ENCODE data around the gene ADAMTSL3.
"Not testable (repeated sequence)": the region's sequence is repeated elsewhere in the genome, so short reads cannot be mapped to it uniquely, and the experiment has no call there.

Gene ADAMTSL3

GRCh38 chr15:83695901-83696425 is 42.0 kb downstream of the ADAMTSL3 start:
- H3K4me1 ChIP-seq (ENCODE audit: insufficient read depth, low read length): no peaks in the 10 kb centered on the region
- no peaks in the 10 kb centered on the region for H3K9me3 ChIP-seq (ENCODE audit: low read length)
- H3K36me3 ChIP-seq (ENCODE audit: insufficient read depth, low read length): no peaks in the 10 kb centered on the region
- H2AFZ ChIP-seq (ENCODE audit: low read depth, low read length): no peak overlapping the region
- H3K4me3 ChIP-seq (ENCODE audit: low read length): no peak overlapping the region
- H3K27me3 ChIP-seq (ENCODE audit: insufficient read depth, low read length): no peaks in the 10 kb centered on the region

DNA sequence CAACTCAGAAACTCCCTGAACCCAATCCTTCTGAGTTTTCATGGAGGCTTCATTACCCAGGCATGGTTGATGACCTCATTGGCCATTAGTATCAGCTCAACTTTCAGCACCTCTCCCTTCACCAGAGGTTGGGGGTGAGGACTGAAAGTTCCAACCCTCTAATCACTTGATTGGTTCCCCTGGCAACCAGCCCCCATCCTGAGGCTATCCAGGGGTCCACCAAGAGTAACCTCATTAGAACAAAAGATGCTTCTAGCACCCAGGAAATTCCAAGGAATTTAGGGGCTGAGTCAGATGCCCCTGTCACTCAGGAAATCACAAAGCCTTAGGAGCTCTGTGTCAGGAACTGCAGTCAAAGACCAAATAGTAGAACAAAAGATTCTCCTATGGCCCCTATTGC is 43.8 kb downstream of the ADAMTSL3 start:
- H3K36me3 ChIP-seq (ENCODE audit: insufficient read depth, low read length): no peaks in the 10 kb centered on the region

GRCh38 chr15:83698294-83698693 is 44.4 kb downstream of the ADAMTSL3 start:
- H2AFZ ChIP-seq (ENCODE audit: low read depth, low read length): no peak overlapping the region
- no peaks in the 10 kb centered on the region for H3K36me3 ChIP-seq (ENCODE audit: insufficient read depth, low read length)
- H3K4me3 ChIP-seq (ENCODE audit: low read length): no peak overlapping the region
- H3K9me3 ChIP-seq (ENCODE audit: low read length): no peaks in the 10 kb centered on the region
- H3K4me1 ChIP-seq (ENCODE audit: insufficient read depth, low read length): no peaks in the 10 kb centered on the region
- H3K27me3 ChIP-seq (ENCODE audit: insufficient read depth, low read length): no peaks in the 10 kb centered on the region

More for the DNA sequence above, 43.8 kb downstream of the ADAMTSL3 start:
- Histone ChIP-seq H3K4me3 (ENCODE audit: low read length) (no peak overlapping the region), H3K9me3 (ENCODE audit: low read length) (no peaks in the 10 kb centered on the region), H3K27me3 (ENCODE audit: insufficient read depth, low read length) (no peaks in the 10 kb centered on the region), H3K4me1 (ENCODE audit: insufficient read depth, low read length) (no peaks in the 10 kb centered on the region), H2AFZ (ENCODE audit: low read depth, low read length) (no peak overlapping the region)

DNA sequence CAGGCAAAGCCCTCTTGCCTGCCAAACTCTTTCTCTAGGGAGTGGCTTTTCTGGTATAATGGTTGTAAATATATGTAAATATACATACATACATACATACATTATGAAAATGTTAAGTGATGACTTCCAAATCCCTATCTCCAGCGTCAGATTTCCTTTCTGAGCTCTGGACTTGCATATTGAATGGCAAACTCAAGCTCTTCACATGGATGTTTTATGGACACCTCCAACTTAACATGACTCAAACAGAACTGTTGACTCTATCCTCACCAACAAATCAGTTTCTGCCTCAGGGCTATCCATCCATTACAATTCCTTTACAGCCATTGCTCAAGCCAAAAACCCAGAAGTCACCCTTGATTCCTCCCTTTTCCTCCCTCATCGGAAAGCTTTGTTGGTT is 45.1 kb downstream of the ADAMTSL3 start:
- no peaks in the 10 kb centered on the region for H3K36me3 ChIP-seq (ENCODE audit: insufficient read depth, low read length)

DNA sequence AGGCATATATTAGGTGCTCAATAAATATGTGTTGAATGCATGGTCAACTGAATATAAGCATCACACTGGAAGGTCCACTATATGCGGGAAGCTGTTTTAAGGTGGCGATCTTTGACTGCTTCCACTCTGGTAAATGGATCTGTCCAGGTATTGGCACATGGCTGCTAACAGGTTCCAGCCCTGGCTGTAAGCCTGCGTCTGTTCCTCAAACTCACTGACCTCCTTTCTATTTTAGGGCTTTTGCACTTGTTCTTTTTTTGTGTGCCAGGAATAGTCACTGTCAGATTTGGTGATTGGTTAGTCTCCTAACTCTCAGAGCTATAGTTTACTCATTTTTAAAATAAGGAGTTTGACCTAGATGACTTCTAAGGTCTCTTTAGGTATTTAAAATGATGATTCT is 46.2 kb downstream of the ADAMTSL3 start:
- no peak overlapping the region for H2AFZ ChIP-seq (ENCODE audit: low read depth, low read length)
- no peak overlapping the region for H3K4me3 ChIP-seq (ENCODE audit: low read length)
- no peaks in the 10 kb centered on the region for H3K9me3 ChIP-seq (ENCODE audit: low read length)
- no peaks in the 10 kb centered on the region for H3K27me3 ChIP-seq (ENCODE audit: insufficient read depth, low read length)
- no peaks in the 10 kb centered on the region for H3K36me3 ChIP-seq (ENCODE audit: insufficient read depth, low read length)
- H3K4me1 ChIP-seq (ENCODE audit: insufficient read depth, low read length): no peaks in the 10 kb centered on the region

More for the DNA sequence above, 45.1 kb downstream of the ADAMTSL3 start:
- Histone ChIP-seq H3K4me1 (ENCODE audit: insufficient read depth, low read length) (no peaks in the 10 kb centered on the region), H3K27me3 (ENCODE audit: insufficient read depth, low read length) (no peaks in the 10 kb centered on the region), H2AFZ (ENCODE audit: low read depth, low read length) (no peak overlapping the region), H3K4me3 (ENCODE audit: low read length) (no peak overlapping the region), H3K9me3 (ENCODE audit: low read length) (no peaks in the 10 kb centered on the region)

- H3K36me3 ChIP-seq (ENCODE audit: insufficient read depth, low read length); H3K9me3 ChIP-seq (ENCODE audit: low read length); H3K4me3 ChIP-seq (ENCODE audit: low read length); H2AFZ ChIP-seq (ENCODE audit: low read depth, low read length); H3K27me3 ChIP-seq (ENCODE audit: insufficient read depth, low read length); H3K4me1 ChIP-seq (ENCODE audit: insufficient read depth, low read length): not testable (repeated sequence)
Measured at GRCh38 chr15:83702314-83702713, 48.4 kb downstream of the ADAMTSL3 start.

- Histone ChIP-seq H3K27me3 (ENCODE audit: insufficient read depth, low read length) (no peaks in the 10 kb centered on the region), H3K4me1 (ENCODE audit: insufficient read depth, low read length) (no peaks in the 10 kb centered on the region), H3K4me3 (ENCODE audit: low read length) (no peak overlapping the region), H3K36me3 (ENCODE audit: insufficient read depth, low read length) (no peaks in the 10 kb centered on the region), H3K9me3 (ENCODE audit: low read length) (no peaks in the 10 kb centered on the region), H2AFZ (ENCODE audit: low read depth, low read length) (no peak overlapping the region)
Measured at GRCh38 chr15:83708328-83708727, 54.4 kb downstream of the ADAMTSL3 start.

DNA sequence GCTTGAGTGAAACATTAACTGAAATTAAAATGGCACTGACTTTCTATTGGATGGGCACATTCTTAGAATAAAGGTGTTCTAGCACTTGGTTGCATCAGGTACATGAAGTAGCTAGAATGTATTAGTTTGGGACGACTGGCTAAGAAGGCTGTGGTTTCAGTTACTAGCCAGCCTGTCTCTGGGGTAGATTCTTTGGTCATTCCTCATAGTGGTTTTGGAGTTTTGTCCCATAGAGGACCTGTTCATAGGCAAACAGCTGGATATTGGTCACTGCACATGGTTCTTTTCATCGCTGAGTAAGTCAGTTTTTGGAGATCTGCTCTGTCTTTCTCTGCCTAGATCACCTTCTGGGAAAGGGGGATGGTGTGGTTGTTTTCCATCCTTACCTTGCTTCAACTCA is 55.3 kb downstream of the ADAMTSL3 start:
- no peaks in the 10 kb centered on the region for H3K4me1 ChIP-seq (ENCODE audit: insufficient read depth, low read length)
- no peaks in the 10 kb centered on the region for H3K36me3 ChIP-seq (ENCODE audit: insufficient read depth, low read length)
- H3K9me3 ChIP-seq (ENCODE audit: low read length): no peaks in the 10 kb centered on the region
- no peak overlapping the region for H2AFZ ChIP-seq (ENCODE audit: low read depth, low read length)
- H3K27me3 ChIP-seq (ENCODE audit: insufficient read depth, low read length): no peaks in the 10 kb centered on the region
- no peak overlapping the region for H3K4me3 ChIP-seq (ENCODE audit: low read length)

DNA sequence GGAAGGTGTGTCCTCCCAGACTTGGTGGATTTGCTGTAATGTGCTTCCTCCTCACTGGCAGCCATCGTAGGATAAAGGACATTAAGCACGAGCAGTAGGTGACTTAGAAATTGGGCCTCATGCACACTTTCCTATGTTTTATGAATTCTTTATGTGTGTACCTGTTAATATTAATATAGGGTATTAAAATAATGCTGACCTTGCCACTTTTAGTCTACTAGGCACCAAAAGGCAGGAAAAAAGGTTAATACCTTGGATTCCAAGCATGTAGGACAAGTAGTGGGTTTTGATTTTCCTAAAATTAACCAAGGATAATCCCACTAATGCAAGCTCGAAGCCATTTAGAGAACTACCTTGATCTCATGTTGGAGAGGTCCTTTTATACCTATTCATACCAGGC is 55.9 kb downstream of the ADAMTSL3 start:
- Histone ChIP-seq H3K9me3 (ENCODE audit: low read length) (no peaks in the 10 kb centered on the region), H3K36me3 (ENCODE audit: insufficient read depth, low read length) (no peaks in the 10 kb centered on the region), H3K4me3 (ENCODE audit: low read length) (no peak overlapping the region), H3K27me3 (ENCODE audit: insufficient read depth, low read length) (no peaks in the 10 kb centered on the region), H3K4me1 (ENCODE audit: insufficient read depth, low read length) (no peaks in the 10 kb centered on the region), H2AFZ (ENCODE audit: low read depth, low read length) (no peak overlapping the region)

DNA sequence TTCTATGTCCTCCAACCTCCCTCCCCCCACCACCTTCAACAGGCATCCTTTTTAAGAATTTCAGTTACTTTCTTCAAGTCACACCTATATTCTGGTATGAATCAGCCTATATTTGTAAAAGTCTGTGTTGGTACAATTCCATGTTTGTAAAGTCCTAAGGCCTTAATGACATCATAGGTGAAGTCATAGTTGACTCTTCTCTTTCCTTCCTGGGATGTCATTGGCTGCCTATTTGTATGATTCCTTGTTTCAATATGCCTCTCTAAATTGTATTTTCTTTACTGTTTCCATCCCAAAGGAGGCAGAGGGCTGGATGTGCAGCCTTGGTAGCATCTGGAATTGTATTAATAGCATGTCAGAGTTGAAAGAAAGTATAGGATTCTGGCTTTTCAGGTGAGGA is 56.5 kb downstream of the ADAMTSL3 start:
- Histone ChIP-seq H3K36me3 (ENCODE audit: insufficient read depth, low read length) (no peaks in the 10 kb centered on the region), H3K4me3 (ENCODE audit: low read length) (no peak overlapping the region), H3K27me3 (ENCODE audit: insufficient read depth, low read length) (no peaks in the 10 kb centered on the region), H3K9me3 (ENCODE audit: low read length) (no peaks in the 10 kb centered on the region), H2AFZ (ENCODE audit: low read depth, low read length) (no peak overlapping the region), H3K4me1 (ENCODE audit: insufficient read depth, low read length) (no peaks in the 10 kb centered on the region)

DNA sequence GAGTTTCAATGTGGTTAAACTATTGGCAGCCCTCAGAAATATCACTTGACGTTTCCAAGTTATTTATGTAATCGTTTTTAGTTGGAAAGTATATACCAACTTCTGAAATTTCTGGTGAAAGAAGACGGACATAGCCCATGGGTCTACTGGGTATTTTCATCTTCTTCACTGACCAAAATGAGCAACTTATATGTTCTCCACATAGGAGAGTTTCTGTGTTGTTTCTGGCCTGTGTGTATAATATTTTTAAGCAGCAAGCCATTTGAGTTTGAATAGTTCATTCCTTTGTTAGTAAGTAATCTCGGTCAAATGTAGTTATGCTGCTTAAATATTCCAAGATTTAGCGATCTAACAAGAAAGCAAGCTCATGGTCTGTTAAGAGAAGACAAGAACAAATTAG is 57.3 kb downstream of the ADAMTSL3 start:
- Histone ChIP-seq H3K9me3 (ENCODE audit: low read length) (no peaks in the 10 kb centered on the region), H3K4me1 (ENCODE audit: insufficient read depth, low read length) (no peaks in the 10 kb centered on the region), H3K27me3 (ENCODE audit: insufficient read depth, low read length) (no peaks in the 10 kb centered on the region), H3K36me3 (ENCODE audit: insufficient read depth, low read length) (no peaks in the 10 kb centered on the region), H2AFZ (ENCODE audit: low read depth, low read length) (no peak overlapping the region), H3K4me3 (ENCODE audit: low read length) (no peak overlapping the region)

DNA sequence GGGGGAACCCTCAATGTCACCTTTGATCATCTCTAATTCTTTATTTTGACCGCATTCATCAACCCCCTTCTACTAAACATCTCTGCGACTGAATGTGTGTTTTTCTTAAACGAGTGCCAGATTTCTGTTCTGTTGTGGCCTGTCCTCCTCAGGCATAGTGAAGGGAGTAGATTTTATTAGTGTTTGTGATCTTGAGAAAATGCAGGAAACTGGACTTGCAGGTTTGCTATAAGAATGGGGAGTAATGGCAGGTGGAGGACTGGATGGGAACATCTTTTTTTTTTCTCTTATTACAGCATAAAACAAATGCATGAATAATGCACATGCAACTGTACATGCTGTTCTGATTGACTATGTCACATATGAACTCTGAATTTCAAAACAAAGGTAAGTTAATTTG is 59.3 kb downstream of the ADAMTSL3 start:
- Histone ChIP-seq H3K27me3 (ENCODE audit: insufficient read depth, low read length) (no peaks in the 10 kb centered on the region), H3K4me1 (ENCODE audit: insufficient read depth, low read length) (no peaks in the 10 kb centered on the region), H3K9me3 (ENCODE audit: low read length) (no peaks in the 10 kb centered on the region), H2AFZ (ENCODE audit: low read depth, low read length) (no peak overlapping the region), H3K36me3 (ENCODE audit: insufficient read depth, low read length) (no peaks in the 10 kb centered on the region), H3K4me3 (ENCODE audit: low read length) (no peak overlapping the region)

GRCh38 chr15:83714939-83715628 is 61.2 kb downstream of the ADAMTSL3 start:
- H3K4me1 ChIP-seq (ENCODE audit: insufficient read depth, low read length): no peaks in the 10 kb centered on the region

GRCh38 chr15:83716605-83717004 is 62.7 kb downstream of the ADAMTSL3 start:
- Histone ChIP-seq H3K9me3 (ENCODE audit: low read length) (no peaks in the 10 kb centered on the region), H3K27me3 (ENCODE audit: insufficient read depth, low read length) (no peaks in the 10 kb centered on the region), H3K4me1 (ENCODE audit: insufficient read depth, low read length) (no peaks in the 10 kb centered on the region), H3K36me3 (ENCODE audit: insufficient read depth, low read length) (no peaks in the 10 kb centered on the region), H2AFZ (ENCODE audit: low read depth, low read length) (no peak overlapping the region), H3K4me3 (ENCODE audit: low read length) (no peak overlapping the region)

More at GRCh38 chr15:83714939-83715628, 61.2 kb downstream of the ADAMTSL3 start:
- Histone ChIP-seq H2AFZ (ENCODE audit: low read depth, low read length) (no peak overlapping the region), H3K36me3 (ENCODE audit: insufficient read depth, low read length) (no peaks in the 10 kb centered on the region), H3K27me3 (ENCODE audit: insufficient read depth, low read length) (no peaks in the 10 kb centered on the region), H3K9me3 (ENCODE audit: low read length) (no peaks in the 10 kb centered on the region), H3K4me3 (ENCODE audit: low read length) (no peak overlapping the region)
